Activated T-cell treated with anti-CD3 and anti-CD28 coated beads, Interleukin-2, amount 50 U/mL, for 48 hours (primary cell): Measurements from ENCODE around the gene ATP10A.

Experiments
- DNase-seq, 2 experiments: peaks; one replicate each; pipeline ENCODE4 v3.0.0-alpha.2; 2020

ATP10A gene

DNA sequence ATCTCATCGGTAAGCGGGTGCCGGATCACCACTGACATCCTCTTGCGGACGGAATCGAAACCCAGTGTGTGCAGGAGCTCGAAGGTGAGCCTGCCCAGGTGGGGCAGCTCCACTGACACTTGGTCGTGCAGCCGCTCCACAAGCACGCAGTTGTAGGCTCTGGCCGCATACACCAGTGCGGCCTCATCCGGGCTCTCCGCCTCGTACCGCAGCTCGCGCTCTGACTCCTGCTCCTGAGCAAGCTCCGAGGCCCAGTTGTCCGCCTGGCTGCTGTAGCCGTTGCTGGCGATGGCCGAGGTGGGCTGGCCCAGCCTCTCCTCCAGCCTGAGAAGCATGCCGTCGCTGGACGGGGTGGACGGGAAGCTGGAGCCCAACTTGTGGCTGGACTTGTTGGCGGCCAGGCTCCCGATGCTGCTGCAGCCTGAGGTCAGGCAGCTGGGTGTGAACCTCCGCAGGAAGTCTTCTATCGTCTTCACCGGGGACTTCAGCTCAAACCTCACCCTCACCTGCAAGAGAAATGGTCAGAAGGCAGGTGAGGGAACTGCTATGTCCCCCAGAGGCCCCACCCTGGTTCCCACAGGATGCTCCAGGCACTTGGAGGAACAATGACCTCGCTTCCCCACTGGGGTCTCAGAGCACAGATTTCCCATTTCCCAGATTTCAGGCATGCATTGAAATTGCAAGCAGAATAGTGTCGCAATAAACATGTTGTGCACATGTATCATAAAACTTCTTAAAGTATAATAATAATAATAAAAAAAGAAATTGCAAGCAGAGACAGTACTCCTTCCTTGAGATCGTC, 149.2 kb downstream of the ATP10A start:
- DNase-seq = no peak

DNA sequence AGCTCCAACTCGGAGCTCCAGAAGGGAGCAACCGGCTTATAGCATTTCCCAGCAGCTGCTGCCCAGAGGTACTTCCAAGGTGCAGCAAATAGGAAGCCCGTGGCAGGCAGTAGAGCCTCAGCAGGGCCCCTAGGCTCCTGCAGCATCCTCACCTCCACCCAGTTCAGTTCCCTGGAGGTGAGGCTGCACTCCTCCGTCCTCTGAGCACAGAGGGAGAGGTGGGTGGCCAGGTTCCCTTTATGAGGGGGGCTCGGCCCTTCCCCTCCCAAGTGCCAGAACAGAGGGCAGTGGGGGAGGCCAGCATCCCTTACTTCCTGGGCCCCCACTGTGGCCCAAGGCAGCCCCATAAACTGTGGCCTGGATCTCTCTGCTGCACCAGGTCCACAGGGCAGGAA, 150.2 kb downstream of the ATP10A start:
- no peak for DNase-seq

DNA sequence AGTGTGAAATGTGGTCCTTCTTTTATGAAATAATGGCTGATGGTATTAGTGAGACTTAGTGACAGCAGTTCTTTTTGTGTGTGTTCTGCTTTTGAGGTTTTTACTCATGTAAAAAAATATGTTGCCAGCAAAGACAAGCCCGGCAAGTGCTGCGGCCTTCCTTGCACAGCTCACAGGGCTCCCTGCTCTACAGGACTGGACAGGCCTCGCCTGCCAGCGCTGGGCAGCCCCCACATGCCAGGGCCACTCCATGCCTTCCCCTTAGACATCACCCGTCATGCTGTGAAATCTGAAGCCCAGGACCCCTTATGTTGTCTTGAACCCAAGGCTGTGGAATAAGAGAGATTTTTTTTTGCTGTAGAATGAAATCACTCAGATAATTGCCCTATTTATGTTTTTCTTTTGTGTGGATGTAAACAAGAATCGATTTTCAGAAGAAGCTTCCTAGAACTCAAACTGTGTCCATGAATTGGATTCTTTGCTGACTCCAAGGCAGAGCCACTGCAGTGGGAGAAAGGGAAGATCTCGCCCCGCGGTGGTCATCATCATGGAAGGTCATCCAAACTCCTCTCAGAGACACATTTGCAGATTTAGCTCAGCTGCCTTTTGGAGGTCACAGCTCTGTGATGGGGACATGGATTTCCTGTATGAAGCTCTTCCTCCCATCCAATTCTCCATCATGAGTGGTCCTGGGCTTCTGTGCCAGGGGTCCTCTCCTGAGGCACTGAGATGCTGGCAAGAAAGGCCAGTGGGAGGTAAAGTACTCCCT, 150.8 kb downstream of the ATP10A start:
- DNase-seq = no peak

GRCh38 chr15:25711691-25712090, 151.4 kb downstream of the ATP10A start:
- no peak for DNase-seq

DNA sequence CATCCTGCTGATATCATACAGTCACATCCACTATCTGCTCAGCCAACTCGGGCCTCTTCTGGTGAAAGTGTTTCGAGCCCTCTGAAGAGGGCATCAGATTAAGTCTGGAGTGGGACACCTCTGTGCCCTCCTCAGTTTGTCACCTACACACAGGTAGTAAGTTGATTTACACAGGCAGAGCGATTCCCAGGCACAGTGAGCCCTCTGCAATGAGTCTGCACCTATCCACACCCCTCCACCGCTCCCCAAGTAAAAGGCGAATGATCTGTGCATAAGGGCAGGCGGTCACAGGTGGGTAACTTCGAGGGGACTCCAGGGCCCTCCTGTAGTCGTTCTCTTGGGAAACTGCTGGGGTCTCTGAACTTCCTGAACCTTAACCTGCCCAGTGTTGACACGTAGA, 152.0 kb downstream of the ATP10A start:
- no peak for DNase-seq

DNA sequence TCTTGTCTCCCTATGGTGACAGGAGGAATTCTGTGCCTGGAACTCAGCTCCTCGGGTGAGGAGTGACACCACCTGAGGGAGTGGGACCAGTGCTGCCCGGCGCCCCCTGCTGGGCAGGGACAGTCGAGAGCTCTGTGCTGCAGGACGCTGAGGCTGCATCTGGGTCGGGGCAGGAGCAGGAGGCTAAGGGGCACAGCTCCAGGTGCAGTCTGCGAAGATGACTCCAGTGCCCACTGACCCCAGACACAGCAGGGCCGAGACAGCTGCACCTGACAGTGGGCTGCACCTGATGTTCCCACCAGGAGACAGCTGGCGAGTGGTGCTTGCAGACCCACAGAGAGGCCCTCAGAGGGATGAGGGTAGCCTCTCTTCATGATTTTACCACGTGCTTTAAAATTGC, 152.9 kb downstream of the ATP10A start:
- peak; percentile 66 to 73 for DNase-seq

DNA sequence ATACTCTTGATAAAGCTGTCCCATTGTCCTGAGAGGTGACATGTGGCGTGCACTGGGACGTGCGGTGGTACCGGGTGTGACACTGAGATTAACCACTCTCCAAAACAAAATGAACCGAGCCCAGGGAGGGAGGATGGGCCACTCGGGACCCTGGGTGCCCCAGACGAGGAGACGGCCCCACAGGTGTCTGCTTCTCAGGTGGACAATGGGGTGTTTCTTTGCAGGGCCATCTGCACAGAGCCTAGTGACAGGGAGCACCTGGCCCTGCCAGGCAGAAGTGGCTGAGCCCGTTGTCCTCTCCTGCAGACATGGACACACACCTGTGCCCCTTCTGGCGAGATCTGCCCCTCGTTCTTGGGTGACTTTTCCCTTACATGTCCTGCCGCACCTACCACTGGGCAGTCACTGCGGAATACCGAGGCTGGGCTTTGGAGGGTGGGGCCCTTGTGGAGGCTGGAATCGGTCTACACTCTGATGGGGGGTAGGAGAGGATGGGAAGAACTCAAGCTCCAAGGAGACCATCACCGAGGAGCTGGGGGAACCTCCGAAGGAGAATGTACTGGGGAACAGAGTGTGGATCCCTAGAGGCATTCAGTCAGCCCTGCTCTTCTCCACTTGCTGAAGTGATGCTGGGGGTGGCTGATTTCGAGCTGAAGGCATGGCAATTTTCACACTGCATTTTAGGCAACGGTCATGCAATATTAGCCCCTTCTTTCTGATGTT, 153.5 kb downstream of the ATP10A start:
- no peak for DNase-seq

- no peak for DNase-seq
Measured at GRCh38 chr15:25708391-25708790, 154.7 kb downstream of the ATP10A start.

DNA sequence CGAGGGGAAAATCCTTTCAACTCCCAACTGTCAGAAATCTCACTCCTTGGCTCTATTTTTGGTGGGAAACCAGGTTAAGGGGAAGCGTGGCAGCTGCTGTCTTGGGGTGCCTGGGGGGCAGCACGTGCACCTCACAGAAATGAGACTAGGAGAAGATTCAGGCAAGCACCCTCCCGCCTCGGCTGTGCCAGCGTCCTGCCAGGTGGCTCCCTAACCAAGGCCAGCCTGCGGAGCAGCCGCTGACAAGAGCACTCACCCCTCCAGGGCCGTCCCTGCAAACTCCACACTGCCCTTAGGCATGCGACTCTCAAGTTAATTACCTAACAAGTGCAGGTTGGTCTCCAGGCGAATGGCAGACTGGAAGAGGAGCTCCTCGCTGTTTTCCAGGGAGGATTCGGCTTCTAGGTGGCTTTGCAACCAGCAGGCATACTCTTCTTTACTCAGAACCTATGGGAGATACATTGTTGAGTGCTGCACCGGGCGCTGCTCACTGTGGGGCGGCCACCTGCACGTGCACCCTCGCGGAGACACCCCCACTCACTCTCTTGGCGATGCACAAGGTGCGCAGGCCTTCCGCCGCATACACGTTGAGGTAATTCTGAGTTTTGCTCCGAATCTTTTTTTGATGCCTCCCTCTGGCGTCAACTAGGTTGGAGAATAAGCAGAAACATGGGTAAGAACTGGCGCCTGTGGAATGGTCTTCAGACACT, 155.3 kb downstream of the ATP10A start:
- DNase-seq = no peak

DNA sequence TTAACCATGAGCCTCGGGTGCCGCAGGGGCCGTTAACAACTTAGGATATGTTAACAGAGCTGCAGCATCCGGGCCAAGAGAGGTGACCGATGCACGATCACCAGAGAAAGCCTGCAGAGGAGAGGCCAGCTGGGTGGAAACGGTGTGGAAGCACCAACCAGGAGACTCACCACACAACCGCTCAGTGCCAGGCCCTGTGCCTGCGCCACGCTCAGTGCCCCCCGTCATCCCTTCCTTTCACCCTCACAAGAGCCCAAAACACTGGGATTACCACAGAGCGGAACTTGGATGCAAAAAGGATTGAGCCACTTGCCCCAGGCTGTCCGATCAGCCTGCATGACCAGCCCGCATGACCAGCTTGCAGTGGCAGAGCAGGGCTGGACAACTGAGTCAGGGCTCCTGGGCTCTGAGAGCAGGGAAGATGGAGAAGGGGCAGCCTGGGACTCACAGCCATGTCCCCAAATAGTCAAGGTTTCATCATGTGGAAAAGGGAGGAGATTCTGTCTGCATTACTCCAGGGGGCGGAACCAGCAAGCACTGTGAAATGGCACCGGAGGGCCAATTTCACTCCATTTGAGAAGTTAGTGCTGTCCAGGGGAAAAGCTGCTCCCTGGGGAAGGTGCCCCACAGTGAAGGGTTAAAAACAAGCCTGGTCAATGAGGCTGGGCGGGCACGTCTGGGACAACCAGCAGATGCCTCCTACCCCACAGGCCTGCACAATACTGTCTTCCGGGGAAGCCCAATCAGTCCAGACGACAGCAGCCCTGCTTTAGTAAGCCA, 156.8 kb downstream of the ATP10A start:
- DNase-seq = no peak

DNA sequence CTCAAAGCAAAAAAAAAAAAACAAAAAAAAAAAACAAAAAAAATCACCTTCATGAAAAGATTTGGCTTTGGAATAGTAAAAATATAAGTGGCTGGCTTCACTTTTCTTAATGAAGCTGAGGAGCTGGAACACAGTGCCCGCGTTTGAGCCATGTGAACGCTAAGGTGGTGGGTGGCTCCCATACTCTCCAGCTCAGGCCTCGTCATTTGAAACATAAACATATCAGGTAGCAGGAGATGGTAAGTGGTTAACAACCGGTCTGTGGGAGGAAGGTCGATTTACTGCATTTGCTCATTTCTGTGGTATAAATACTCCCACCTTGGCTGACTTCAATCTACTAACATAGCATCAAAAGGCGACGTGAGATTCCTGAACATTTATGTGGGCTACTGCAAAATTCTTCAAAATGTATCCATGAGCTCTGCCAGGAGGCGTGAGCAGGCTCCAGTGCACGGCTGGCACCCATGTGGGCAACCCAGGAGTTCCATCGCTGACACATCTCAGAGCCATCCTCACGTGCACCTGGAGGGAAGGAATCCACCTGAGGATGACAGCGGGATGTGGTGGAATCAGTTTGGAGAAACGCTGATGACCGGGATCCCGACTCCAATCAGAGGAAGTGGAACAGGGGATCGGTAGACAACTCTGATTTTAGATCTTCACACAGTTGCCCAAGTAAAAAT, 157.6 kb downstream of the ATP10A start:
- DNase-seq = no peak

DNA sequence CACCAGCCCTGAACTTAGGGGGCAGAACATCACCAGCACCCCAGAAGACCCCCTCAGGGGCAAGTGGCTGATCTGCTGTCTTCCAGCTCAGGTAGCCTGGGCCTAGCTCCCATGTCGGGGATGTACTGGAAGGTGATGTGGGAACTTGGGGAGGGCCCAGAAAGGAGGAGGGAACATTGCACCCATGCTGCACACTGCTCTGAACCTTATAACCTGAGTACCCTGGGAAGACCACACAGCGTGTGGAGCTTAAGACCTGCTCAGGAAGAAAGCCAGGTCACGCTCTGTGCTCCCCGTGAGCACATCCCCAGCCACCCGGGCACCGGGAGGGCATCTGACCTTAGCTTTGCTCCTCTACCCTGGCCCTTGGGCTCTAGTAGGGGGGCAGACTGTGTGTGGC, 159.4 kb downstream of the ATP10A start:
- DNase-seq = no peak

DNA sequence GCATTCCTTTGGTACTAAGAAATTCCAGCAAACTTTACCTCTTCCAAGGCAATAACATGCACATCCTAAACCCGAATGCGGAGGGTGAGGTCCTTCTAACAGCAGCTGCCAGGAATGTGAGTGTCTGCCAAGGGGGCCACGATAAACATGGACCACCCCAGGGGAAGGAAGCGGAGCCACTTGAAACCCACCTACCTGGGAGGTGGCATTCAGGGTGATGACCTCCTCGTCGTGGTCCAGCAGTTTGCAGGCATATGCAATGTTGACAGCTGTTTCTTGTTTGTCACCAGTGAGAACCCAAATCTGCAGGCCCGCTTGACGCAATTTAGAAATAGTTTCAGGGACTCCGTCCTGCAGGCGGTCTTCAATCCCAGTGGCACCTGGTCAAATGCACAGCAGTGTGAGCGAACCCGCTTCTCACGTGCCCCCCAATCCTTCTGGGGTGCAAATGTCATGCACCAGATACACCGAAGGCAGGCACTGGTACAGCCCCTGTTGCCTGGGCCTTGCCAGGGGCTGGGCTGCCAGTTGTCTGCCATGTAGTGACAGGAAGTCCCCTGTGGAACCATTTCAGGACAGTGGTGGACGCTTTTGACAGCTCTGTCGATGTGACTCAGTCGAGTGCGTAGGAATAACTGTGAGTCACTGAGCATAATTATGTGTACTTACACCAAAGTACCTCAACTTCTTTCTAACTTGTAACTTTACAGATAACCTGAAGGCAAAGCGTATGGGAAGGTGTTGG, 161.2 kb downstream of the ATP10A start:
- no peak for DNase-seq

GRCh38 chr15:25700916-25701315, 162.2 kb downstream of the ATP10A start:
- DNase-seq = no peak

GRCh38 chr15:25697586-25697985, 165.5 kb downstream of the ATP10A start:
- no peak for DNase-seq

GRCh38 chr15:25695875-25696760, 167.0 kb downstream of the ATP10A start:
- DNase-seq = no peak

DNA sequence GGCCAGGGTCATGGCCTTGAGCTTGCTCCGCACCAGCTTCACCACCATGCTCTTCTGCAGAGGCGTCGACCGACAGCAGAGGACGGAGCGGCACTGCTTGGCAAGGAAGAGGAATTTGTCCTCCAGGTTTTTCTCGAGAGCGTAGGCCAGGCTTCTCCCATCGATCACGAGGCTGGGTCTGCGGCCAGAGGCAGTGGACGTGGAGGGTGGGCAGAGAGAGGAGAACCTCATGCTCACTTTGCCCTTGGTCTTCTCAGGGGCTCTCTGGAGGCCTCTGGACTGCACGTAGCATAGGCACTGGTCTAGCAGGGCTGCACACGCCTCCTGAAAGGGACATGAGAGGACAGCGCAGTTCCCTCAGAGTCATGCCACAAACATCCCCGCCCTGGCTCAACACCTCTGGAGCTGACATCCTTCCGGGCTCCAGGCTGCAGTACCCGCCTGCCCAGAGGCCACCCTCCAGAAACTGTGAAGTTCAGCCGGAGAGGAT, 168.3 kb downstream of the ATP10A start:
- DNase-seq = no peak

GRCh38 chr15:25694239-25694584, 168.9 kb downstream of the ATP10A start:
- no peak for DNase-seq
